ENCODE results near the gene GRN. TPM values are rescaled to one million over a fixed set of nuclear protein-coding genes. Genes with fewer than 3 reads are reported as not detected.

The GRN gene
- total RNA-seq, 1 donor from 2014 or later = 327 TPM

DNA sequence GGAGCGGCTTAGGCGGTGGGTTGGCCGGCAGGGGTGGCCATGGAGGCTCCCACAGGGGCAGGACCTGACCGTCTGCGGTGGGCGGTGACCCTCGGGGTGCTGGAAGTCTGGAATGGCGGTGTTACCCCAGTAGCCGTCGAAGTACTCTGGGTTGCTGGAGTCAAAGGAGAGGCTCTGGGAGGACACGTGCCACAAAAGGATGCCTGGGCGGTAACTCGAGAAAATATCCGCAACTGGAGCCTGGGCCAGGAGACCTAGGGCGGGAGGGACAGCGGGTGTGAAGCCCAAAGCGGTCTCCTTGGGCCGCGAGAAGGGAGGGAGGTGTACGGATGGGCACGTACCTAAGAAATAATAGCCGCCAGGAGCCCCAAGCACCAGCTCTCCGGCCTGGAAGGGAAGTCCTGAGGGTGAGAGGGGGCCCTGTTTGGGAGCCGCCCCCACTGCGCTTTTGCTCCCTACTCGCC, 39.8 kb downstream of the GRN start:
- Histone ChIP-seq H3K9ac (ENCODE audit: low read length) (peak overlapping the region; percentile 33), H2AFZ (ENCODE audit: low read depth, low read length) (peak overlapping the region; percentile 58), H3K4me2 (ENCODE audit: low read length) (peak overlapping the region; percentile 87), H3K4me1 (ENCODE audit: insufficient read depth, low read length) (peaks cover 3% of the 10 kb centered on the region), H3K79me2 (ENCODE audit: insufficient read depth, low read length) (no peaks in the 10 kb centered on the region), H3K36me3 (ENCODE audit: insufficient read depth, low read length) (no peaks in the 10 kb centered on the region), H3K4me3 (ENCODE audit: insufficient read depth, low read depth, low read length) (peak overlapping the region; percentile 56), H3K27ac (ENCODE audit: low read depth, low read length) (no peak overlapping the region), H3K9me3 (ENCODE audit: insufficient read depth, low read depth, low read length) (no peaks in the 10 kb centered on the region), H3K27me3 (ENCODE audit: insufficient read depth, low read length) (peaks cover 34% of the 10 kb centered on the region), H4K20me1 (ENCODE audit: insufficient read depth, low read length) (no peaks in the 10 kb centered on the region)
- Mint-ChIP-seq H3K4me1 (ENCODE audit: low read depth, unreplicated experiment) (no peaks in the 10 kb centered on the region), H3K4me3 (ENCODE audit: unreplicated experiment) (peak overlapping the region; percentile 76), H3K27me3 (ENCODE audit: low read depth, unreplicated experiment) (peaks cover 34% of the 10 kb centered on the region), H3K27ac (ENCODE audit: unreplicated experiment) (no peak overlapping the region), H3K36me3 (ENCODE audit: low read depth, unreplicated experiment) (no peaks in the 10 kb centered on the region), H3K9me3 (ENCODE audit: unreplicated experiment) (peaks cover 2% of the 10 kb centered on the region)
- TF ChIP-seq CTCF (IDR thresholded peaks at IDR 0.05; ENCODE audit: insufficient read depth, low read depth, low read length) (no peak), EZH2 (IDR thresholded peaks at IDR 0.05; ENCODE audit: insufficient read depth, low read length) (peak; percentile 80)
- FAIRE-seq (no peak), DNase-seq (ENCODE audit: low read depth) (no peak)

- TF ChIP-seq CTCF (IDR thresholded peaks at IDR 0.05; ENCODE audit: insufficient read depth, low read depth, low read length) = no peak
- TF ChIP-seq EZH2 (IDR thresholded peaks at IDR 0.05; ENCODE audit: insufficient read depth, low read length) = peak; percentile 32
- Histone ChIP-seq H3K4me3 (ENCODE audit: insufficient read depth, low read depth, low read length) (peak overlapping the region; percentile 56), H3K27ac (ENCODE audit: low read depth, low read length) (no peak overlapping the region), H3K27me3 (ENCODE audit: insufficient read depth, low read length) (peaks cover 34% of the 10 kb centered on the region), H3K9ac (ENCODE audit: low read length) (peak overlapping the region; percentile 74), H3K36me3 (ENCODE audit: insufficient read depth, low read length) (no peaks in the 10 kb centered on the region), H2AFZ (ENCODE audit: low read depth, low read length) (peak overlapping the region; percentile 67), H3K4me1 (ENCODE audit: insufficient read depth, low read length) (peaks cover 3% of the 10 kb centered on the region), H3K9me3 (ENCODE audit: insufficient read depth, low read depth, low read length) (no peaks in the 10 kb centered on the region), H4K20me1 (ENCODE audit: insufficient read depth, low read length) (no peaks in the 10 kb centered on the region), H3K79me2 (ENCODE audit: insufficient read depth, low read length) (no peaks in the 10 kb centered on the region), H3K4me2 (ENCODE audit: low read length) (peak overlapping the region; percentile 87)
- Mint-ChIP-seq H3K27ac (ENCODE audit: unreplicated experiment) (no peak overlapping the region), H3K36me3 (ENCODE audit: low read depth, unreplicated experiment) (no peaks in the 10 kb centered on the region), H3K27me3 (ENCODE audit: low read depth, unreplicated experiment) (peaks cover 34% of the 10 kb centered on the region), H3K9me3 (ENCODE audit: unreplicated experiment) (peaks cover 2% of the 10 kb centered on the region), H3K4me1 (ENCODE audit: low read depth, unreplicated experiment) (no peaks in the 10 kb centered on the region), H3K4me3 (ENCODE audit: unreplicated experiment) (peak overlapping the region; percentile 76)
- peak; percentile 31 for DNase-seq (ENCODE audit: low read depth)
- FAIRE-seq = no peak
These were observed 40.4 kb downstream of the GRN start for GRCh38 chr17:44385287-44386181.

- FAIRE-seq = no peak
- peaks cover 3% of the 10 kb centered on the region for H3K4me1 ChIP-seq (ENCODE audit: insufficient read depth, low read length)
- H3K4me3 ChIP-seq (ENCODE audit: insufficient read depth, low read depth, low read length) = peak overlapping the region; percentile 56
- H3K9me3 Mint-ChIP-seq (ENCODE audit: unreplicated experiment) = peaks cover 2% of the 10 kb centered on the region
- TF ChIP-seq EZH2 (IDR thresholded peaks at IDR 0.05; ENCODE audit: insufficient read depth, low read length) = no peak
- TF ChIP-seq CTCF (IDR thresholded peaks at IDR 0.05; ENCODE audit: insufficient read depth, low read depth, low read length) = no peak
- H3K27me3 Mint-ChIP-seq (ENCODE audit: low read depth, unreplicated experiment) = peaks cover 34% of the 10 kb centered on the region
- H3K4me1 Mint-ChIP-seq (ENCODE audit: low read depth, unreplicated experiment) = no peaks in the 10 kb centered on the region
- DNase-seq (ENCODE audit: low read depth) = no peak
- H3K36me3 Mint-ChIP-seq (ENCODE audit: low read depth, unreplicated experiment) = no peaks in the 10 kb centered on the region
- H3K9ac ChIP-seq (ENCODE audit: low read length) = no peak overlapping the region
- H3K27me3 ChIP-seq (ENCODE audit: insufficient read depth, low read length) = peaks cover 30% of the 10 kb centered on the region
- peak overlapping the region; percentile 40 for H3K4me3 Mint-ChIP-seq (ENCODE audit: unreplicated experiment)
- H3K79me2 ChIP-seq (ENCODE audit: insufficient read depth, low read length) = no peaks in the 10 kb centered on the region
- peak overlapping the region; percentile 87 for H3K4me2 ChIP-seq (ENCODE audit: low read length)
- no peaks in the 10 kb centered on the region for H3K9me3 ChIP-seq (ENCODE audit: insufficient read depth, low read depth, low read length)
- H3K36me3 ChIP-seq (ENCODE audit: insufficient read depth, low read length) = no peaks in the 10 kb centered on the region
- peak overlapping the region; percentile 67 for H2AFZ ChIP-seq (ENCODE audit: low read depth, low read length)
- no peaks in the 10 kb centered on the region for H4K20me1 ChIP-seq (ENCODE audit: insufficient read depth, low read length)
- no peak overlapping the region for H3K27ac Mint-ChIP-seq (ENCODE audit: unreplicated experiment)
- H3K27ac ChIP-seq (ENCODE audit: low read depth, low read length) = no peak overlapping the region
These were observed 41.1 kb downstream of the GRN start for GRCh38 chr17:44386182-44386525.

All from astrocyte (in vitro differentiated cells and primary cell).